Astrocyte (in vitro differentiated cells and primary cell): ENCODE results near the gene INSRR.
A peak's percentile ranks its signal among the peaks of the same experiment; 100 is the strongest.

ENCODE experiments used
- EZH2 ChIP-seq: IDR thresholded peaks from 2 replicates; pipeline ENCODE4 v1.6.1; 2012; ENCODE audit warnings: mild to moderate bottlenecking, low read length, inconsistent platforms; ENCODE audit not compliant: insufficient read depth
- TF ChIP-seq, protein P1 (sequence below): IDR thresholded peaks from 2 replicates; pipeline ENCODE4 v1.5.1; 2011; ENCODE audit warnings: low read depth, mild to moderate bottlenecking, inconsistent platforms, low read length, moderate library complexity; ENCODE audit not compliant: insufficient read depth

DNA sequence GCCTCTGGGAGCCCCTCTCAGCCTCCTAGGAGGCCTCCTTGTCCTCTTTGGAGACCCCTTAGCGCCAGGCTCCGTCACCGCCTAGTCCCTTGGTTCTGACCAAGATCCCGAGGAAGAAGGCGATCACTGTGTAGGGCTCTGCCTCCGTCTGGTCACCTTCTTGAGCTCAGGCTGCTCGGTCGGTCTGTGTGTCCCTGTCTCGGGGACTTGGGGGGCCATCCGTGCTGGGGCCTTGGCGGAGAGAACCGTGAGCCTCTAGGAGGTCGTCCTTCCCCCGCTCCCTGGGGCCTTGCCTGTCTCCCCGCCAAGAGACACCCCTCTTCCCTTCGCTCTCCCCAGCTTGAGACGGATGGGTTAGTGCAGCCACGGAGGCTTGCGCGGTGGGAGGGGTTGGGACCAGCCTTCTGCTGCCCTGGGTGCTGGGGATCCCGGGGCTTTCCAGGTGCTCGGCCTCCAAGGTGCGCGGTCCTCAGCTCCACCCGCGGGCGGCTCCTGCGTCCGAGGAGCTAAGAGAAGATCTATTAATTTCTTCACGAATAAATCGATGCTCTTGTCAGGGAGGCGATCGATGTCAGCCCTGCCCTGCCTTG, 701 bp upstream of the INSRR start:
- TF ChIP-seq, protein P1, sequence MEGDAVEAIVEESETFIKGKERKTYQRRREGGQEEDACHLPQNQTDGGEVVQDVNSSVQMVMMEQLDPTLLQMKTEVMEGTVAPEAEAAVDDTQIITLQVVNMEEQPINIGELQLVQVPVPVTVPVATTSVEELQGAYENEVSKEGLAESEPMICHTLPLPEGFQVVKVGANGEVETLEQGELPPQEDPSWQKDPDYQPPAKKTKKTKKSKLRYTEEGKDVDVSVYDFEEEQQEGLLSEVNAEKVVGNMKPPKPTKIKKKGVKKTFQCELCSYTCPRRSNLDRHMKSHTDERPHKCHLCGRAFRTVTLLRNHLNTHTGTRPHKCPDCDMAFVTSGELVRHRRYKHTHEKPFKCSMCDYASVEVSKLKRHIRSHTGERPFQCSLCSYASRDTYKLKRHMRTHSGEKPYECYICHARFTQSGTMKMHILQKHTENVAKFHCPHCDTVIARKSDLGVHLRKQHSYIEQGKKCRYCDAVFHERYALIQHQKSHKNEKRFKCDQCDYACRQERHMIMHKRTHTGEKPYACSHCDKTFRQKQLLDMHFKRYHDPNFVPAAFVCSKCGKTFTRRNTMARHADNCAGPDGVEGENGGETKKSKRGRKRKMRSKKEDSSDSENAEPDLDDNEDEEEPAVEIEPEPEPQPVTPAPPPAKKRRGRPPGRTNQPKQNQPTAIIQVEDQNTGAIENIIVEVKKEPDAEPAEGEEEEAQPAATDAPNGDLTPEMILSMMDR = no peak
- TF ChIP-seq EZH2 = peak; percentile 45
